NOMO-1 treated with DMSO at 0.1 percent for 48 hours (cell line): ENCODE measurements around the gene ALG3.

ENCODE experiments used
- DNase-seq: peaks from one replicate; lab custom pipeline; 2025; ENCODE audit not compliant: unreplicated experiment; lab: John Stamatoyannopoulos, UW

Gene ALG3

DNA sequence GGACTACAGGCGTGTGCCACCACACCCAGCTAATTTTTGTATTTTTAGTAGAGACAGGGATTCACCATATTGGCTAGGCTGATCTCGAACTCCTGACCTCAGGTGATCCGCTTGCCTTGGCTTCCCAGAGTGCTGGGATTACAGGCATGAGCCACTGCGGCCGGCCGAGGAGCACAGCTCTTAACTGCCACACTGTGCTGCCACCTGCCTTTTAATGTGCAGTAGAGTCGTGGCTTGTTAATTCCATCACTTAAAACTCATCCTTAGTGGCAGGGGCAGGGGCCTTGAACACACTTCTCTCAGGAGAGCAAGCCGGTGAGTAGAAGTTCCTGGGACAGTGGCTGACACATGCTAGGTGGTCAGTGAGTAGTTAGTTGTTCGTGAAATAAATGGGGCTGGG is 50.3 kb downstream of the ALG3 start:
- DNase-seq, result no peak

DNA sequence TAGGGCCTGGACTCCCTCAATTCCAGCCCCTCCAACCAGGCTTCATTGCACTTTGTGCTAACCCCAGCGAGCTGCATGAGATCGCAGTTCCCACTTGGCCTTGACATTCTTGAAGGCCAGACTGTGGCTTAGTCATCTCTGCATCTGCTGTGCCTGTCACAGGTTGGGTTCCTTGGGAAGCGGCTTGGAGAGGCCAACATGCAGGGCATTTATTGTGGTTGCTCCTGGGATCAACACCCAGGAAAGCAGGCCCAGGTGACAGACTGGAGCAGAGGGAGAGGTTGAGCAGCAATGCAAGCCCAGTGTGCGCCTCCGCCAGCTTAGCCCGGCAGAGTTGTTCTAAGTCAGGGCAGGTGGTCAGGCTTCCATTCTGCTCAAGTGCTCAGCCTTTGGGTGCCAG is 52.2 kb downstream of the ALG3 start:
- DNase-seq, result no peak

DNA sequence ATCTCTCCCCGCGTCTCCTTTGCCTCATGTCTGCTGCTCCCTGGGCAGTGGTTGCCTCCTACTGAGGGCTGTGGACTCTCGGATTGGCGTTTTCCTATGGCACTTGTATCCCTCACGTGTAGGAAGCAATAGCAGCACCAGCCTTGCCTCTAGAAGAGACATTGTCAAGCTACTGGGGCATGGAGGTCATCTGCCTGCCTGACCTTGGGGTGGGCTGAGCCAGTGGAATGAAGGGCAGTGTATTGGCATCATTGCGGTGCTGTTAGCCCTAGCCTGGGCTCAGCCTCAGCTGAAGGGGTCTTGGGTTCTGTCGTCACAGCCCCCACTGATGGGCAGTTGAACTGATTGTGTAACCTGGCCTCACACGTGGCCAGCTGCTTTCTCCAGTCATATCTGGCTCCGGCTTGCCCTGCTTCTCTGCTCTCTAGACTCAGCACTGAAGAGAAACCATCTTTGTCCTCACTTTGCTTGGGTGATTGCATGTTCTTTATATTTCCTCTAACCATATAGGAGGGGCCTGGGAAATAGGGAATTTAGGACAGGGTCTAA is 54.7 kb downstream of the ALG3 start:
- no peak for DNase-seq

DNA sequence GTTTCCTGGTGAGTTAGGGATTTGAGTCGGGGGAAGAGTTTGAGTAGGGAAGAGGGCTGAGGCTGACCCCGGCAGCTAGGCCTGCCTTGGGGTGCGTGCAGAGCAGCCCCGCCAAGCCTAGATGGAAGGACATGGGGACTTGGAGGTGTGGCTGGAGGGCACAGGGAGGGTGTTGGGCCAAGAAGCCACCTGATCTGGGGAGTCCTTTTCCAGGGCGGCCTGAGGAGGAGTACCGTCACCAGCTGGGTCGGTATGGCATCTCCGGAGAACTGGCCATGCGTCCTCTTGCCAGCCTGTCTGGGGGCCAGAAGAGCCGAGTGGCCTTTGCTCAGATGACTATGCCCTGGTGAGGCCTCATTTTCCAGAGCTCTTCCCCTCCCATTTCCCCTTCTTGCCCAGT is 55.9 kb downstream of the ALG3 start:
- DNase-seq, result no peak
